ENCODE results near the gene EVX1. TPM values are rescaled to one million over a fixed set of nuclear protein-coding genes. Genes with fewer than 3 reads are reported as not detected.

The EVX1 gene
- total RNA-seq, 1 donor from 2014 or later, result not detected

GRCh38 chr7:27262121-27262520, 19.5 kb downstream of the EVX1 start:
- no peak for DNase-seq (ENCODE audit: low read depth)
- TF ChIP-seq CTCF (conservative IDR thresholded peaks at IDR 0.05; ENCODE audit: low read depth, low read length), result no peak
- H3K4me3 ChIP-seq (ENCODE audit: low read depth, low read length), result no peak overlapping the region

- H3K4me3 ChIP-seq (ENCODE audit: low read depth, low read length), result no peak overlapping the region
- no peak for TF ChIP-seq CTCF (conservative IDR thresholded peaks at IDR 0.05; ENCODE audit: low read depth, low read length)
- DNase-seq (ENCODE audit: low read depth), result no peak
Measured at GRCh38 chr7:27263781-27264180, 21.2 kb downstream of the EVX1 start.

GRCh38 chr7:27269455-27269854, 26.9 kb downstream of the EVX1 start:
- no peak for DNase-seq (ENCODE audit: low read depth)

GRCh38 chr7:27271384-27271783, 28.8 kb downstream of the EVX1 start:
- no peak for TF ChIP-seq CTCF (conservative IDR thresholded peaks at IDR 0.05; ENCODE audit: low read depth, low read length)
- H3K4me3 ChIP-seq (ENCODE audit: low read depth, low read length), result no peak overlapping the region
- no peak for DNase-seq (ENCODE audit: low read depth)

More at GRCh38 chr7:27269455-27269854, 26.9 kb downstream of the EVX1 start:
- TF ChIP-seq CTCF (conservative IDR thresholded peaks at IDR 0.05; ENCODE audit: low read depth, low read length), result no peak
- H3K4me3 ChIP-seq (ENCODE audit: low read depth, low read length), result no peak overlapping the region

GRCh38 chr7:27277628-27278027, 35.0 kb downstream of the EVX1 start:
- DNase-seq (ENCODE audit: low read depth), result peak; percentile 58
- TF ChIP-seq CTCF (conservative IDR thresholded peaks at IDR 0.05; ENCODE audit: low read depth, low read length), result no peak
- no peak overlapping the region for H3K4me3 ChIP-seq (ENCODE audit: low read depth, low read length)

- no peak for DNase-seq (ENCODE audit: low read depth)
- H3K4me3 ChIP-seq (ENCODE audit: low read depth, low read length), result no peak overlapping the region
- no peak for TF ChIP-seq CTCF (conservative IDR thresholded peaks at IDR 0.05; ENCODE audit: low read depth, low read length)
Measured at GRCh38 chr7:27283558-27283957, 41.0 kb downstream of the EVX1 start.

GRCh38 chr7:27295236-27295635, 52.6 kb downstream of the EVX1 start:
- no peak for TF ChIP-seq CTCF (conservative IDR thresholded peaks at IDR 0.05; ENCODE audit: low read depth, low read length)
- no peak for DNase-seq (ENCODE audit: low read depth)

More at GRCh38 chr7:27295236-27295635, 52.6 kb downstream of the EVX1 start:
- H3K4me3 ChIP-seq (ENCODE audit: low read depth, low read length), result no peak overlapping the region
